Thyroid gland (tissue), 4 donors: ENCODE measurements around the gene SUN2. TPM values are rescaled to one million over a fixed set of nuclear protein-coding genes. Genes with fewer than 3 reads are reported as not detected.

Experiments
- DNase-seq, 2 donors: peaks; one replicate each; pipeline ENCODE4 v3.0.0-alpha.2; 2019
- H3K27ac ChIP-seq, 3 donors: fragments of 200-600 bp; sonication (generic); 1 replicate in 2 of 3; 2 replicates in 1 of 3; pipeline ENCODE4 v1.5.1; 2016 to 2019; ENCODE audit warnings: mild to moderate bottlenecking in 1 of 3, moderate library complexity in 1 of 3
- H3K27me3 ChIP-seq: fragments of 200-600 bp; sonication (generic); one replicate; pipeline ENCODE4 v1.5.1; 2019
- H3K36me3 ChIP-seq, 2 donors: fragments of 200-600 bp; sonication (generic); one replicate each; pipeline ENCODE4 v1.5.1; 2016 to 2019
- H3K4me1 ChIP-seq, 2 donors: fragments of 200-600 bp; sonication (generic); one replicate each; pipeline ENCODE4 v1.5.1; 2017 to 2019
- H3K4me3 ChIP-seq, 3 donors: fragments of 200-600 bp; sonication (generic); replicated peaks in 1 of 3; 1 replicate in 2 of 3; 2 replicates in 1 of 3; pipeline ENCODE4 v1.5.1; 2016; ENCODE audit warnings: mild to moderate bottlenecking in 1 of 3
- H3K9me3 ChIP-seq: fragments of 200-600 bp; sonication (generic); one replicate; pipeline ENCODE4 v1.5.1; 2017
- CTCF ChIP-seq, 6 experiments: fragments of 200-600 bp in 3 of 6; fragments of 450-650 bp in 3 of 6; sonication (generic) in 3 of 6; IDR thresholded peaks; one replicate each; pipeline ENCODE4 v1.5.1; 2016 to 2019; ENCODE audit warnings: antibody characterized with exemption in 6 of 6, mild to moderate bottlenecking in 2 of 6, inconsistent platforms in 1 of 6, moderate library complexity in 1 of 6
- POLR2A ChIP-seq, 2 donors: fragments of 450-650 bp; IDR thresholded peaks; one replicate each; pipeline ENCODE4 v1.6.1; 2017; ENCODE audit warnings: antibody characterized with exemption in 2 of 2, mild to moderate bottlenecking in 2 of 2, moderate library complexity in 1 of 2
- whole genome bisulfite sequencing, 2 donors: methylation state at CpG; one replicate each; pipeline ENCODE4 v1.1.5; 2017; 5-methylcytosine and 5-hydroxymethylcytosine counted together
- intact Hi-C: fragments of 100-400 bp; cut with DNase I; formaldehyde crosslinking; loops from one replicate; pipeline ENCODE4 v1.15.1; 2023
- total RNA-seq, 4 donors: library from RNA; depleted of rRNA; stranded (reverse); fragments of >200 nt; gene quantifications; one replicate each; pipeline ENCODE4 v1.2.3, GENCODE V29; 2016

Gene SUN2
- total RNA-seq, 4 donors from 2014 or later = 137 to 356 (median 153) TPM

GRCh38 chr22:38796262-38796957 lies 40.6 kb upstream of the SUN2 start:
- Histone ChIP-seq H3K4me3 (no peak overlapping the region), H3K4me1 (peaks cover 0 to 7% of the 10 kb centered on the region in 2 donors), H3K9me3 (no peaks in the 10 kb centered on the region), H3K27me3 (no peaks in the 10 kb centered on the region), H3K27ac (no peak overlapping the region), H3K36me3 (no peaks in the 10 kb centered on the region)
- TF ChIP-seq CTCF (IDR thresholded peaks at IDR 0.05) (no peak), POLR2A (IDR thresholded peaks at IDR 0.05) (no peak)
- intact Hi-C loops = no loop called here
- 74% methylated on average over 12 of the region's 12 CpGs for WGBS, 2 donors
- DNase-seq = no peak

GRCh38 chr22:38795569-38795968 lies 39.8 kb upstream of the SUN2 start:
- Histone ChIP-seq H3K4me1 (peaks cover 0 to 7% of the 10 kb centered on the region in 2 donors), H3K27me3 (no peaks in the 10 kb centered on the region), H3K4me3 (no peak overlapping the region), H3K36me3 (no peaks in the 10 kb centered on the region), H3K27ac (no peak overlapping the region), H3K9me3 (no peaks in the 10 kb centered on the region)
- intact Hi-C loops = no loop called here
- TF ChIP-seq POLR2A (IDR thresholded peaks at IDR 0.05) (no peak), CTCF (IDR thresholded peaks at IDR 0.05) (no peak)
- DNase-seq = no peak
- 70 to 82% methylated on average over 4 of the region's 4 CpGs for WGBS, 2 donors

DNA sequence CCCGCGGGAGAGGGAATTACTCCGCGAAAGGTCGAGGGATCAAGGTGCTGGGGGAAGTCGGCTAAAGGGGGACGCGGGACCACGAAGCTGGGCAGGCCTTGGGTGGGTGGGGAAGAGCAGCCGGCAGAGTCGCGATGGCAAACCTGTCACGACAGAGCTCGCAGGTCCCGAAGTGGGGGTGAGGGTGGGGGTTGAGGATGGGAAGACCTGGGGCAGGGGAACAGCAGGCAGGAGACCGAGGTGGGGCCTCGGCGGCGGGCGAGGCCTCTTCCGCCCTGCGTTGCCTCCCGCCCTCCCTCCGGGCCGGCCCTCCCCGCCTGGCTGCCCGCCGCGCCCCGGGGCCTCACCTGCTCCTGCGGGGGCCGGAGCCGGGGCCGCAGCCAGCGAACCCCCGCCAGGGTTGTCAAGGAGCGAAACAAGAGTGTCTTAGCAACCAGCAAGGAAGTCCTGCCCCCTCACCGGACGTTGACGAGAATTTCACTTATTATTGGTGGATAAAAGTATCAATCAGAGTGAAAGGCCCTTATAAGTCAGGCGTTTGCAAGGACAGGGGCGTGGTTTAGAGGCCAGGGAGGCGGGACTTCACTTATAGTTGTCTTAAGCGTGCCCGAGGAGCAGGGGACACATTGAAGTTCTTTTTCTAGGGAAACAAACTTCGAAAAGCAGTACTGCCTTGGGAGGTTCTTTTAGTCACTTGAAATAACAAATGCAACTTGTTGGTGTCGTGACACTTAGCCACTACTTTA lies 38.1 kb upstream of the SUN2 start, which contains the start of gene DNAL4:
DNAL4 (minus strand) TSS at position 423 of the 746 bp plus-strand sequence. CDS start 11,412 bp downstream, outside the sequence.
- Histone ChIP-seq H3K27ac (peak within 1 kb of the TSS; percentile 66 to 83 (median 81)), H3K9me3 (no peaks in the 10 kb centered on the region), H3K36me3 (no peaks in the 10 kb centered on the region), H3K4me1 (peaks cover 0 to 12% of the 10 kb centered on the region in 2 donors), H3K4me3 (peak within 1 kb of the TSS; percentile 49 to 89 (median 58)), H3K27me3 (no peaks in the 10 kb centered on the region)
- DNase-seq = peak; percentile 98 to 99
- WGBS, 2 donors = 0 to 1% methylated on average over 24 to 45 of the region's 47 CpGs
- intact Hi-C loops = no loop called here
- peak in 1 of 2 donors; percentile 78 for TF ChIP-seq POLR2A (IDR thresholded peaks at IDR 0.05)
- peak in 1 of 6 experiments; percentile 6 for TF ChIP-seq CTCF (IDR thresholded peaks at IDR 0.05)

- Histone ChIP-seq H3K4me3 (peak overlapping the region; percentile 49 to 89 (median 58)), H3K4me1 (peaks cover 0 to 17% of the 10 kb centered on the region in 2 donors), H3K27ac (peak overlapping the region; percentile 66 to 83 (median 81)), H3K36me3 (no peaks in the 10 kb centered on the region), H3K27me3 (no peaks in the 10 kb centered on the region), H3K9me3 (no peaks in the 10 kb centered on the region)
- WGBS, 2 donors = 23 to 25% methylated on average over 8 to 9 of the region's 9 CpGs
- intact Hi-C loops = no loop called here
- DNase-seq = no peak
- TF ChIP-seq CTCF (IDR thresholded peaks at IDR 0.05) (no peak), POLR2A (IDR thresholded peaks at IDR 0.05) (no peak)
Measured at GRCh38 chr22:38793317-38793716, 37.5 kb upstream of the SUN2 start.

DNA sequence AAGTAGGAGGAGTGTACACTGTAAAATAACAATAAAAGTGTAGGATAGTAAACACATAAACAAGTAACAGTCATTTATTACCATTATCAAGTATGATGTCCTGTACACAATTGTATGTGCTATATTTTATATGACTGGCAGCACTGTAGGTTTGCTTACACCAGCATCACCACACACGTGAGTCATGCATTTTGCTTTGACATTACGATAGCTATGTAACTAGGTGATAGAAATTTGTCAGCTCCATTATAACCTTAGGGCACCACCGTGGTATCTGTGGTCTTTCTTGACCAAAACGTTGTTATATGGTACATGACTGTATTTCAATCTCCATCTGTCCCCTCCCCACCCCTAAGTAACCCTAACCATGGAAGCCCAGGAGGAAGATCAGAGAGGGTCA lies 37.0 kb upstream of the SUN2 start:
- no peak overlapping the region for H3K4me3 ChIP-seq
- intact Hi-C loops = no loop called here
- peak overlapping the region in 2 of 3 donors; percentile 66 to 81 for H3K27ac ChIP-seq
- 72% methylated on average over 4 of the region's 4 CpGs for WGBS, 2 donors
- H3K9me3 ChIP-seq = no peaks in the 10 kb centered on the region
- TF ChIP-seq CTCF (IDR thresholded peaks at IDR 0.05) (no peak), POLR2A (IDR thresholded peaks at IDR 0.05) (no peak)
- DNase-seq = no peak
- peaks cover 4 to 21% of the 10 kb centered on the region in 2 donors for H3K4me1 ChIP-seq
- H3K36me3 ChIP-seq = no peaks in the 10 kb centered on the region
- H3K27me3 ChIP-seq = no peaks in the 10 kb centered on the region
